Tongue (tissue), 2 donors: ENCODE data around the gene MRTFA. TPM values are rescaled to one million over a fixed set of nuclear protein-coding genes. Genes with fewer than 3 reads are reported as not detected.
"Not testable (repeated sequence)": the region's sequence is repeated elsewhere in the genome, so short reads cannot be mapped to it uniquely, and the experiment has no call there.

Experiments
- DNase-seq: peaks from one replicate; pipeline ENCODE4 v3.0.0-alpha.2; 2015
- total RNA-seq: library from RNA; depleted of rRNA; stranded (reverse); fragments of >200 nt; gene quantifications from one replicate; pipeline ENCODE4 v1.2.3, GENCODE V29; 2014

Gene MRTFA
- total RNA-seq, 1 donor from 2014 or later, result 38.7 TPM

DNA sequence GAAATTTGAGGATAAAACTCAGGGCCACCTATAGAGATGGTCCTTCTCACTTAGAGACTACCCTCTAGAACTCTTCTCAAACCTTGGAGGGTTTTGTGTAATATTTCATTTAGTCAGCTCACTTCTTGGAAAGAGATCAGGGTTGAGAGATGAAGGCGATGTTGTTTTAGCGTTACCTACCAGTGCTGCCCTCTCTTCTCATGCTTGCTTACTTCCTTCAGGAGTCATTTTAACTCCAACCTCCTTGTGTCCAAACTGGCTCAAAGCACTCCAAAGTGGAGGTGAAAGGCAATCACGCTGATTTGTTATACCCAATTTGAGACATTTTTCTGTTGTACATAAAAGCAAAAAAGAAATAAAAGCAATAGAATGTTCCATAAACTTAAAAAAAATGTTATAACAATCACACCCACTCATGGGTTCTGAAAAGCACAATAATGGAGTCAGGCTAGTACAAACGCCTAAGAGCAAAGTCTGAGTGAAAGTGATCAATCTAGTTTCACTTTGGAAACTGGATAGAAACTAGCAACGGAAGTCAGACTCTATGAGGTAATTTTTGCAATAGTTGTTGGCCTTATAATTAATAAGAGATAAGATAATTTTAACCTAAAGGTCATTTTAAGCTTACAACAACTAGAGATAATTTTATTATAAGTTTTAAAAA lies 117.1 kb downstream of the MRTFA start:
- DNase-seq, result no peak

DNA sequence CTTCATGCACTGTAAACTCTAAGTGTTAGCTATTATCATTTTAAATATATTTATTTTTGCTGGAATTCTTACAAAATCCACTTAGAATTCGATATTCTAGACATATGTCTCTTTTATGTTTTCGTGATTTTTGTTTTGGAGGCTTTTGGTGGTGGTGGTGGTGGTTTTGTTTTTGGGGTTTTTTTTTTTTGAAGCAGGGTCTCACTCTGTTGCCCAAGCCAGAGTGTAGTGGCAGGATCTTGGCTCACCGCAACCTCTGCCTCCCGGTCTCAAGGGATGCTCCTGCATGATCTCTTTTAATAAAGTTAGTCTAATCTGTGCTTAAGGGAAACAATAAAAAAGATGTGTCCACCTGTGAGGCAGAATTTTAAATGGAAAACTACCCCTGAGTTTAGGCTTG lies 117.7 kb downstream of the MRTFA start:
- DNase-seq, result no peak

DNA sequence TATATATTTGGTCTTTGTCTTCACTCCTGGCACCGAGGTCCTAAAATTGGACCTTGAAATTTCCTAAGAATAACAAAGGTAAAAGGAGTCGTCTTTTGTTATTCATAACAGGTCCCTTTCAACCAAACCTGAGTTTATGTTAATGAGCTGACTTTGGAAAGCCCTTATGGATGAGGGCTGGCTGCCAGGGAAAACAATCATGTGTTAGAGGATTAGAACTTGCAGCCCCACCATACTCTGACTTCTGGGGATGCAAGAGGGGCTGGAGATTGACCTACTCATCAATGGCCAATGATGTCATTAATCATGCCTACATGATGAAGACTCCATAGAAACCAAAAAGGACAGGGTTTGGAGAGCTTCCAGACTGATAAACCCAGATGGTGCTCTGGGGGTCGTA lies 118.9 kb downstream of the MRTFA start:
- no peak for DNase-seq

DNA sequence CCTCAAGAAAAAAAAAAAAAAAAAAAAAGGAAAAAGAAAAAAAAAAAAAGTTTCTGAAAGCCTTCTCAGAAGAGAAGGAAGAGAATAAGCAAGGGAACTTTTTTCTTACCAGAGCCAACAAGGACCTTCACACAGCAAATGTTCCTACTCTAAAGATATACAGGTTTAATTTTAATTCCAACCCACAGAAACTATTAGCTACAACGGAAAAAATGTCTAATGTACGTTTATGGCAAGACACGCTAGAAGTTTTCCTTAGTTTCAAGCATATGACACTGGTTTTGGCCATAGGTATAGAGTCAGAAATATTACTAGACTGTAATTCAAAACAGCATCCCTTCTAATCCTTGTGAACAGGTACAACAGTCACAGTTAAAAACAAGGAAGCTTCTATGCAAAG lies 120.1 kb downstream of the MRTFA start:
- DNase-seq, result no peak

DNA sequence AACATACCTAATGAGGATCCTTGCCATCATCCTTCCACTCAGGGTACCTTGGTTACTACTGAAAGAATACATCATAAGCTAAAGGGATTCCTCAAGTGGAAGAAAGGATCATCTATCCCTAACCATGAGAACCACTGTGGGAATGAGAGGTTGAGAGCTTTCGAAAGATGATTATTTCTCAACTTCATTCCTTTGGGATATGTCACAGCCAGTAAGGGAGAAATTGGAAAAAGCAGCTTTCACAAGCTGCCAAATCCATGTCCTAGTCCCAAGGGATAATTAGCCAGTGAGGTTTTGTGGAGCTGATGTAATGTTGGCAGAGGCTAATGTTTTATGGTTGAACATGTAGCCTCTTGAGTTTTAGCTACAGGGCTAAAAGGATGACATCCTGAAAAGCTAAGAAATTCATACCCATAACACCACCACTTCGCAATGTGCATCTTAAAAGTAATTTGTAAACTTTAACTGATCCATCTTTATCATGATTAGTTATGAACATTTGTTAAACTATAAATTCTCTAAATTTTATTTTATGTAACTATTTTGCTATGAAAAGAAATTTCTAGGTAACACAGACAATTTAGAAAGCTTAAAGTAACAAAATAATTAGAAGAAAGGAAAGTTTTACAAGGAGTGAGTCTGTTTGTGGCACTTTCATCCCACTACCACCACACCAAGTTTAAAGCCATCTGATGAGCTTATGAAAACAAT lies 123.9 kb downstream of the MRTFA start:
- peak; percentile 66 for DNase-seq

DNA sequence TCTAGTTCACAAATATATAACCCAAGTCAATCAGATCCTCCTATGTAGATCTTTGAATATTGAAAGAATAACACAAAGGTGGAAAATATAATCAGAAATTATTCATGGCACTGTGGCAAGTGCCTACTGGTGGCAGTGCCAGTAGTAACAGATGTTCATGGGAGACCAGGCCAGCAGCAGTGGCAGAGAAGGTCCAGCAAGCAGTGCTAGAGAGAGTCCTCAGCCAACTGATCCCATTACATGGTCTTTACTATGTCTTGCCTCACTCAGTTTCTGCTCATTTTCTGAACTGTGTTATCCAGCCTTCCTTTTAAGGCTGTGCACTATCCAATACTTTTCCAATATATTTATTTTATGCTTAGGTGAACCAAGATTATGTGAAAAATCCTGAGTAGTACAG lies 124.9 kb downstream of the MRTFA start:
- DNase-seq, result peak; percentile 70

DNA sequence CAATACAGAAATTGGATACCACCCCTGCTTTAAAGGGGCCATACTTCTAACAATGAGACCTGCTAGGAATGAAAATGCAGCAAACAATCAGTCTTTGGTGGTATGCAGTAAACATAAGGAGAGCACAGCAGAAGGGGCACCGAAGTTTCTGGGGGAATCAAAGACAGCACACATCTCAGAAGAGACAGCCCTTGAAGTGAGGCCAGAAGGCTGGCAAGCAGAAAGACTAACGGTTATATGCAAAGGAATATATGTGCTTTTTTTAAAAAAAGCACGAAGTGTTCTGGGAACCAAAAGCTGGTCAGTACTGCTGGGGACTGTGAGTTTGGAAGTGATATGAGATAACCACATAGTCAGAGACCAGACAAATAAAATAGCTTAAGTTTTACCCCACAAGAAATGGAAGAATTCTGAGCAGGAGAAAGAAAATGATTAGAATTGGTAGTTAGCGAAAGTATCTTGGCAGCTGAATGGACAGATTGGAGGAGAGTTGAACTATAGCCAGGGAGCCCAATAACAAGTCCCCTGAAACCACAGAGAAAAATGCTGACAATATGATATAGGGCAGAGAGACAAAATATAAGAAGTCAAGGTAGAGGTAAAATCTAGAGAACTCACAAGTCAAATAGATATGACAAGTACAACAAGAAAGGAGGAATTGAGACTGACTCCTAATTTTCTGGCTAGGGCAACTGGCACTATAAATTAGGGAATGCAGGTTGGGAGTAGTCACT lies 125.7 kb downstream of the MRTFA start:
- no peak for DNase-seq

DNA sequence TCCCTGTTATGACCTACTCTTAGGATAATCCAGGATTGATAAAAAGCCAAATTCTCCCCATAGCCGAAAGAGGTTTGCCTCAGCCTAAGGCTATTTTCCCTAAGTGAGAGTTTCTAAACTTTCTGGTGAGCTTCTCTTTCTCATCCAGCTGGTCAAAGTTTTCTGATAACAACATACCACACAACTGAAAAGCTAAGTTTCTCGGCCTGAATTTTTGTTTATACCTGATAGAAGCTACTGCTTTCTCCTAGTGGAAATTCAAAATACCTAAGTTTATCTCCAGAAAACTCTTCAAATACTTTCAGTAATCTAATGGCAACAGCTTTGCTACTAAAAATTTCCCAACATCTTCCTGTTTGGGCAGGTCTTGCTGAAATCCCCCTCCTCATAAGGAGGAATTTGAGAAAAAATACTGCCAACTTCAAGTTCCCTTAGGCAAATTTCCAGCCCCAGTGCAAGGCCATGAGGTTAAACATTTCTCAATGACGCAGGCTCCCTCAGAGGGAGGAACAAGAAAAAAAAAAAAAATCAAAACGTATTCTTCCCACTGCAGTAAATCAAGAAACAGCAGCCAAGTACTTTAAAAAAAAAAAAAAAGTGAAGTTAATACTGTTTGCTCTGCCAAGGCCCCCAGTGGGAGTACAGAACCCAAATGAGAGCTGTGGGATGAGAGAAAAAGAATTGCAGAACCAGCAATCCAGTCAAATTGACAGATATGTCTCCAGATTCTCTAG lies 127.0 kb downstream of the MRTFA start:
- DNase-seq, result peak; percentile 64

DNA sequence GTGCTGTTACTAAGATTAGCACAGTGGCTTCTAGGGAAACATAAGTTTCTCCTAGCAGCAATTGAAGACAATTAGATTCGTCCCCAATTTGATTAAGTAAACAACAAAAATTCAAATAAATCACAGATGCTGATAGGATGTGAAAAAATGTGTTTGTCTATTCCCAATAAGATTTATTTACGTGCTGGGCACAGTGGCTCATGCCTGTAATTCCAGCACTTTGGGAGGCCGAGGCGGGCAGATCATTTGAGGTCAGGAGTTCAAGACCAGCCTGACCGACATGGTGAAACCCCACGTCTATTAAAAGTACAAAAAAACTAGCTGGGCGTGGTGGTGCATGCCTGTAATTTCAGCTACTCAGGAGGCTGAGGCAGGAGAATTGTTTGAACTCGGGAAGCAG lies 128.5 kb downstream of the MRTFA start:
- DNase-seq, result not testable (repeated sequence)

DNA sequence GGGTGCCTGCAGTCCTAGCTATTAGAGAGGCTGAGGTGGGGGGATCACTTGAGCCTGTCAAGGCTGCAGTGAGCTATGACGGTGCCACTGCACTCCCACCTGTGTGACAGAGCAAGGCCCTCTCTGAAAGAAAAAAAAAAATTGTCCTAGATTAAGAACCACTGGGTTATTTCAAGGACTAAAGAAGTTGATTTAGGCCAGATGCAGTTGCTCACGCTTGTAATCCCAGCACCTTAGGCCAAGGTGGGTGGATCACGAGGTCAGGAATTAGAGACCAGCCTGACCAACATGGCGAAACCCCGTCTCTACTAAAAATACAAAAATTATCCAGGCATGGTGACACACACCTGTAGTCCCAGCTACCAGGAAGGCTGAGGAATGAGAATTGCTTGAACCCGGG lies 129.0 kb downstream of the MRTFA start:
- DNase-seq, result no peak

DNA sequence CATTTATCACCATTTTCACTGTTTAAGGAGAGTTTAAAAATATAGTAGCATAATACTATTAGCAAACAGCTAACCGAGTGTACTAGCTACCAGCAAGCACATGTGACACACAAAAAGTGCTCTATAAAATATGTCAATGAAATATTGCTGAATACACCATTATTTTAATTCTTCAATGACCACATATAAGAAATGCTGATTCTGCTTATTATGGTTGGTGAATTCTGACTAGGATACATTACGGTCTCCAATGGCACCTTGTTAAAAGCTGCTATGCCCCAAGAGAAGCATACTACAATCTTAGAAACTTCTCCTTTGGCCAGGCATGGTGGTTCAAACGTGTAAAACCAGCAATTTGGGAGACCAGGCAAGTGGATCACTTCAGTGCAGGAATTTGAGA lies 129.8 kb downstream of the MRTFA start:
- no peak for DNase-seq

DNA sequence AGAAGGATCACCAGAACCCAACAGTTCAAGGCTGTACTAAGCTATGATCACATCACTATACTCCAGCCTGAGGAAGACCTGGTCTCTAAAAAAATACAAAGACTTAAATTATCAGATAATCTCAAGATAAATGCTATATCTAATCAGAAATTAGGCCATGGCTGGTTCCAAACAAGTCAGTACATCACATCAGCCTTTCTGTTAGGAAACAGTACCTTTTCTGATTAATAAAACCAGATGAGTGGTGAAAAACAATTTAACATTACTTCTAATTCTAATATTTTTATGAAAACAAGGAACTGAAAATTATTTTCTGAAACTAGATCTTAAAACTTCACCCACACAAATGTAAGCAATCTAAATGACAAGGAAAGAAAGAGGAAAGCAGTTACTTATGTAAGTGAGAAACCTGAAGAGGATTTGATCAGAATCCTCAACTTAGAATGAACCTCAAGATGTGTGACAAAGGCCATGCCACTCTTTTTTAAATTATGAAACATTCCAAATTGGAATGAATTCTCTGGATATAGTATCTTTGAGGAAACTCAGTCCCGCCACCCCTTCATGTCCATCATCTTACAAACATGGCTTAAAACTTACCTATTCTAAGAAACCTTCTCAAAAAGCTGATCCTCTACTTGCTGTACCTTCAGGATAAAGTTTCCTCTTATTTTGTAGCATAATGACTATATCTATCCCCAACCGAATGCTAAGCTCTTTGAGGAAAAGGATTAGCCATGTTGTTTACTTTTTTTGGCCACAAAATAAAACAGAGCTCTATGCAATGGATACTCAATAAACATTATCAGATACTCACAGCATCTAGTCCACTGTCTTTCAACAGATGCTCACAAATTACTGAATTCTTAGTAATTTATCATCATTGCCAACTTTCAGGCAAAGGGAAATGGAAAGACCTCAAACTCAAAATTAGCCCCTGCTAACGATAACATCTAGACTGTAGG lies 132.0 kb downstream of the MRTFA start:
- DNase-seq, result no peak

DNA sequence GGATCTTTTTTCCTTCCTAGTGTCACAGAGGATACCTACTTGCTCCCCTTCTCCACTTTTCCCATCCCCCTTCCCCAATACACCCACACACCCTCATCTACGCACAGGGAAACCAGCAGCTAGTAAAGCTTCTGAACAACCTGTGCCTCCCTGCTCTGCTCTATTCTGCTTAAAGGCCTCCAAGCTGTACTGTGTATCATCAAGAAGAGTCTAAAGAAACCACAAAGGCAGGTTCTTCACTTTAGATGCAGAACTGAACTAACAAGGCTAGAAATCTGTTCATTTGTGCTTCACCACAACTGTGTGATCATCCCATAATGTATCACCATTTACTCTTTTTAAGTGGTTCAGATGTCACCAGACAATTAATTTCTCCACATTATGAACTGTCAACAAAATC lies 133.6 kb downstream of the MRTFA start:
- no peak for DNase-seq

DNA sequence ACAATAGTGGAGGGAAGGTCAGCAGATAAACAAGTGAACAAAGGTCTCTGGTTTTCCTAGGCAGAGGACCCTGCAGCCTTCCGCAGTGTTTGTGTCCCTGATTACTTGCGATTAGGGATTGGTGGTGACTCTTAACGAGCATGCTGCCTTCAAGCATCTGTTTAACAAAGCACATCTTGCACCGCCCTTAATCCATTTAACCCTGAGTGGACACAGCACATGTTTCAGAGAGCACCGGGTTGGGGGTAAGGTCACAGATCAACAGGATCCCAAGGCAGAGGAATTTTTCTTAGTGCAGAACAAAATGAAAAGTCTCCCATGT lies 136.1 kb downstream of the MRTFA start:
- DNase-seq, result not testable (repeated sequence)

DNA sequence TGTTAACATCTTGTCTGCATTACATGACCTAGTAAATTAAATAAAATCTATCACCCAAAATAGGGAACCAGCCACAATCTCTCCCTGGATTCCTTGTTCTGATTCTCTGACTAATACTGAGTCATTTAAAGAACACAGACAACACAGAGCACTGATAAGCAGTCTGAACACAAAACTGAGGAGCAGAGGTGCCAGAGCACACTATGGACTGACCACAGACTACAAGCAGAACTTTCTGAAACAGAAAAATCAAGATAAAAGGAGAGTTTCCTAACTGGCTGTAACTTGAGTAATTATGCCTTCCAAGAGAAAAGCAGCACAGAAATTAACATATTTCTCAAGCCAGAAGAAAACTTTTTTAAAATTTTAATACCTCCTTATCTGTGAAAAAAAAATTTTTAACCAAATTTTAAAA lies 137.3 kb downstream of the MRTFA start:
- DNase-seq, result no peak

DNA sequence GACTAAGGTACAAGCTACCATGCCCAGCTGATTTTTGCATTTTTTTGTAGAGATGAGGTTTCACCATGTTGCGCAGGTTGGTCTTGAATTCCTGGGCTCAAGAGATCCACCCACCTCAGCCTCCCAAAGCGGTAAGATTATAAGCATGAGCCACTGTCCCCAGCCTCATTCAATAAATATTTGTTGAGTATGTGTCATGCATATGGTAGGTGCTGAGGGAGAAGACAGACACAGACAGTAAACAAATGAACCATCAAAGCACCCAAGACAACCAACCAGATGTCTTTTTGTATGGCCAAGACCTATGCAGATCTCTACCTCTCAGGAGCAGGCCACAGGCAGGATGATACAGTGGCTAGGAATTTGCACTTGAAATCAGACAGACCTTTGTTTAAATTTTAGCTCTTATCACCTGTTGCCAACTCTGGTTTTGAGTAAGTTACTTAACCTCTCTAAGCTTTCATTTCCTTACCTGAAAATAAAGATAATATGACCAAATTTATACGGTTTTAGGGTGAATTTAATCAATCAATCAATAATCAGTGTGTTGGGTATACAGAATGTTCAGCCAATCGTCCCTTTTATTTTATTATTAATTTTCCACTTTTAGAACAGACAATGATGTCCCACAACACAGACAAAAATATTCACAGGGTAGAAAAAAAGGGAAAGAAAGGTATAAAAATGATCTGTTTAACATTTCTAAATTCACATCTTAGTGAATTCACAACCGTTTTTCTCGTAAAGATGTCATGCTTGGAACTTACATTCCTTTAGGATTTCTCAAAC lies 137.9 kb downstream of the MRTFA start:
- no peak for DNase-seq

DNA sequence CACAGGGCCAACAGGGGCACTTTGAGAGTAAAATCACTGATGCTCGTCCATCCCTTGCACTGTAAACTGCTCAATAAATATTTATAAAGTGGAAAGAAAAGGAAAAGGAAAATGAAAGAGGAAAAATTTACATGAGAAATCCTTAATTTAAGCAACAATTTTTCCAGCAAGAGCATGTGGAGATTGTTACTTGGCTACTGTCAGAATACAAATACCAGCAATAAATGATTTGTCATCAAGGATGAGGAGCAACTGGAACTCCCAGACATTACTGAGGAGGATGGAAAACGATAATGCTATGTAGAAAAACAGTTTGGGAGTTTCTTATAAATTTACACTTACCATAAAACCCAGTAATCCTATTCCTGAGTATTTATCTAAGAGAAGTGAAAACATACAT lies 143.1 kb downstream of the MRTFA start:
- no peak for DNase-seq

DNA sequence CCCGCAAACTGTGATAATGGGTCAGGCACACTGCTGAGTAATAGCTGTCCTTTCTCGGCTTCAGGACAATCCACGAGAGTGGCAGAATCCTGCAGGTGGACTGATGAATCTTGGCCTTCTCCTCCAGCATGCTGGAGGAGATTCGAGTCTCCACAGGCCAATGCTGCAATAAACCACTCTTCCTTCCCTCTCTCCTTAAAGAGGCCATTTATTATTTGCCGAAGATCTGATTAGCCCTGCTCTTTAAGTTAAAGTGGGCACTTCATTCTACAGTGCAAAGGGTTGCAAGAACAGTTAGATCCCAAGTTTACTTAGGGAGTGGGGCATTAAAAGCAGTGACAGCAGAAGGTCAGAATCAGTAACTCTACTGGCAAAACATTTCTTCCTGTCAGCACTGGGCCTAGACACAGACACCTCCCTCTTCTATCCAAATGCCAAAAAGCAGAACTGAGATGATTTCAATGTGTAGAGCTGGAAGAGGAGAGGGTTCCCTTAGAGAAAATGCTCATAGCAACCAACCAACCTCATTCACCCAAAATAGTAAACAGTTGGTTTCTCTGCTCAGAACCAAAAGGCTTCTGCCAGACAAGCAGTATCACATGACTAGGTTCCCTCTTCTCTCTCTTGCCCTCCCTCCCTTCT lies 144.4 kb downstream of the MRTFA start:
- DNase-seq, result peak; percentile 84

DNA sequence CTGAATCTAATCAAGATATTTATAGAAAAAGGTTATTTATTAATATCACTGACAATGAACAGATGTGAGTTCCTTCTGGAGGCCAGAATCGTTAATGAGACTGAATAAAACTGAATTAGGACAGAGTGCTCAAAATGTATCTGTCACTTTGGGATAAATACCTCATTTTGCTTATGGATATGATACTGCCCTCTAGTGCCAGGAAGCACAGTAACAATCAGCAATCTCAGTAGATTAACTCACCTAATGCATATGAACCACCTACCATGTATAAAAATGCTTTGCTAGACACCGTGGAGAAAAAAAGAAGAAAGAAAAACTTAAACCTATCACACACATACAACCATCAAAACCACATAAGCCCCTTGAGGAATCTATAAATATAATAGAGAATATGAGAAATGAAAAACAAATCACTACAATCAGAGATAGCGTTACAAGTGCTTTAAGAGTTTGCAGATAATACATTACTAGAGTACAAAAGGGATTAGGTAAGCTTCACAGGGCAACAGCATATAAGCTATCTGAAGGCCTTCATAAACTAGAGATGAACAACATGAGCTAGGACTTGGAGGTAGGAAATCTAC lies 148.8 kb downstream of the MRTFA start:
- DNase-seq, result peak; percentile 49
